HG03342 (cell line): ENCODE results near the gene ADAMTS8.

Experiments
- ATAC-seq: cut with Tn5 transposase; IDR thresholded peaks from one replicate; pipeline ENCODE4 v1.9.1; 2021; ENCODE audit warnings: mild to moderate bottlenecking, moderate library complexity; ENCODE audit not compliant: unreplicated experiment

Gene ADAMTS8

DNA sequence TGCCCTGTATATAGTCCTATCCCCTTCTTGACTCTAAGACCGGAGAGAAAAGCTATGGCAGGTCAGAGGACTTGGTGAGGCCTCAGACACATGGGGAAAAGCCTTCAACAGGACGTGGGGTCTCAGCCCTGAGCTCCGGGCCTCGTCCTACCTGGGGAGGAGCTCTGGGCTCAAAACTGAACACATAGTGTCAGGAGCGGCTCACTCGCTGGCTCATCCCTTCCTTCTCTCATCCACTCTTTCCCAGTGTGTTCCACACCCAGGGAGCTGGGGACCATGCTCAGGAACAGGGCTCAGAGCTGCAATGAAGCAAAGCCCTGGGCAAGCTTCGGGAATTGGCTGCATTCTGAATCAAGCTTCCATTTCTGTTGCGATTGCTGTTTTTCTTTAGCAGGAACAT lies 34.5 kb upstream of the ADAMTS8 start:
- no peak for ATAC-seq

DNA sequence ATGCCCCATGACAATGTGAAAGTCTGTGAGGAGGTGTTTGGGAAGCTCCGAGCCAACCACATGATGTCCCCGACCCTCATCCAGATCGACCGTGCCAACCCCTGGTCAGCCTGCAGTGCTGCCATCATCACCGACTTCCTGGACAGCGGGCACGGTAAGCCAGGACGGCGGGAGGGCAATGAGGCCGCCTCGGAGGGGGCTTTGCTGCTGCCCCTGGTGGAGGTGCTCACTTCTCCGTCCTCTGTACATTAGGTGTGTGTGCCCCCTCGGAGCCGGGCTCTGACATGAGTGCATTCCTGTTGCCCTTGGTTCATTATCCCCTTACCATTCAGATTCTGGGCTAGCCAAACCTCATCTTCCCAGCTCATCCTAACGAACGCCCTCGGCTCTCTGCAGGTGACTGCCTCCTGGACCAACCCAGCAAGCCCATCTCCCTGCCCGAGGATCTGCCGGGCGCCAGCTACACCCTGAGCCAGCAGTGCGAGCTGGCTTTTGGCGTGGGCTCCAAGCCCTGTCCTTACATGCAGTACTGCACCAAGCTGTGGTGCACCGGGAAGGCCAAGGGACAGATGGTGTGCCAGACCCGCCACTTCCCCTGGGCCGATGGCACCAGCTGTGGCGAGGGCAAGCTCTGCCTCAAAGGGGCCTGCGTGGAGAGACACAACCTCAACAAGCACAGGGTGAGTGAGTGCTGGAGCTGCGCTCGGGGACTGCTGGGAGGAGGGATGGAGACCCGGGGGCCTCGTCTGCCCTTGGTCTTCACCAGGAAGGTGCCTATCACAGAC lies 33.9 kb upstream of the ADAMTS8 start:
- ATAC-seq = no peak

DNA sequence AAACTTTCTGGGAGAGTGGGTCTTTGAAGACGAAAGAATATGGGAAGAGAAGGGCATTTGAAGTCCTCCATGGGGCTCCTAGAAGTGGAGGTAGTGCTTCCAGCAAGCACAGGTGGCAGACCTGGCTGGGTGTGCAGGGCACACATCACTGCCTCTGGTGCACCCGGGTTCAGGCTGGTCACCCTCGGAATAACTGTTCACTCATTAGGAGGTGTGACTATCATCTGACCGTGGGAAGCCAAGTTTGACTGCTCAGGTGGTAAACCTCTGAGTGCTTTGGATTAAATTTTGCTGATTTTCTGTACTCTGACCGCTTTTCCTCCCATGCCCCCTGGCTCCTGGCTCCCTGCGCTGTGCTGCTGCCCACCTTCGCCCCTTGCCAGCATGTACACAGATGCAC lies 31.1 kb upstream of the ADAMTS8 start:
- ATAC-seq = no peak

DNA sequence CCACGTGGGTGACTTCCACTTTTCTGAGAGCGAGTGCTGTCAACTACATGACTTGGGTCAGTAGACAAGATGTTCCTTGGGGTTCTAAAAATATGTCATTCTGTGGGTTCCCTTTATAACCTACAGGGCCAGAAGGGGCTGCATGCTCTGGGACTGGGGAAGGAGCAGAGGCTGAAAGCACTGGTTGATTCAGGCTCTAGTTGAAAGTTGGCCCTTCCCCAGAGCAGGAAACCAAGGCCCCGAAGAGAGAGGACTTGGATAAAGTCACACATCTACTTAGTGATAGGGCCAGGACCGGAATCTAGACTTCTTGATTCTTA lies 30.0 kb upstream of the ADAMTS8 start:
- ATAC-seq = no peak

DNA sequence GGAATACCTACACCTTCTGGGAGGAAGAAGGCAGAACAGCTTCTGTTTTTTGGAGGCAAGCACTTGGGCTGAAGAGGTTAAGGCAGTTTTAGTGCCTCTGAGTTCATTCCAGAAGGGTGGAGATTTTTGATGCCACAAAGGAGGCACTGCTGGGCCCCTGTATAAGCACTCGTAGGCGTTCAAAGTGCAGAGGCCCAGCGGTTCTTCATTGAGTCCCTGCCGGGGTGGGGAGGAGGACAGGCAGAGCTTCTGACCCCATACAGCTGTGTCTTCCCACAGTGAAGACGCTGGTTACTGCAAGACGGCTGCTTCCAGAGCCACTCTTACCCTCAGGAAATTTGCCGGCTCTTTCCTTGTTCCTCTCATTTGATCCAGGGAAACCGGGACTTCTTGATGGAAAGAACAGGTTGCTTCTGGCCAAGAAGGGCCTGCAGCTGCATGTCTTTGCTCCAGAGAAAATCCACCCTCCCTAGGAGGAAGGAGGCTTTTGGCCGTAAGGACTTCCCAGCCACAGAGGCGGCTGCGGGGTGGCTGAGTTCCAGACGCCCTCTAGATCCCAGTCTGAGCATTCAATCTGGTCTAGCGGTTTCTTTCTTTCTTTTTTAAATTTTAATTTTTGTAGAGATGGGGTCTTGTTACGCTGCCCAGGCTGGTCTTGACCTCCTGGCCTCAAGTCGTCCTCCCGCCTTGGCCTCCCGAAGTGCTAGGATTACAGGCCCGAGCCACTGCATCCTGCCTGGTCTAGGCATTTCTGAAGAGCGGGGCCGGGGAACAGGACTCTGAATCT lies 29.4 kb upstream of the ADAMTS8 start:
- no peak for ATAC-seq

DNA sequence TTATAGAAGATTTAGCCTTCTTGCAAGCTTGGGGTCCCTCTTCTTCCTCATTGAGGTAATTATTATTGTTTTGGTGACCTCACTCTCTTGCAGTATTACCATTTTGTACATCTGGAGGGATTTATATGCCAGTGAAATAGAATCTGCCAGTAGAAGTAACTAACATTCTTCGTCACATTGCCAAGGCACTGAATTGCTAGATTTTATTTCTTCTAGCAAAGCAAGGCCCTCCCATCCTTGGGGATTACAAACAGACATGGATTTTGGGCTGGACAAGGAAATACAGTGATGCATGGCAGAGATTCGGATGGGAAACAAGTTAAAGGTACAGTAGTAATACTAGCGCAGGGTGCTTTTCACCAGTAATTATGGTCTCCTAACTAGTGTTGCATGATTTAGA lies 27.9 kb upstream of the ADAMTS8 start:
- no peak for ATAC-seq

DNA sequence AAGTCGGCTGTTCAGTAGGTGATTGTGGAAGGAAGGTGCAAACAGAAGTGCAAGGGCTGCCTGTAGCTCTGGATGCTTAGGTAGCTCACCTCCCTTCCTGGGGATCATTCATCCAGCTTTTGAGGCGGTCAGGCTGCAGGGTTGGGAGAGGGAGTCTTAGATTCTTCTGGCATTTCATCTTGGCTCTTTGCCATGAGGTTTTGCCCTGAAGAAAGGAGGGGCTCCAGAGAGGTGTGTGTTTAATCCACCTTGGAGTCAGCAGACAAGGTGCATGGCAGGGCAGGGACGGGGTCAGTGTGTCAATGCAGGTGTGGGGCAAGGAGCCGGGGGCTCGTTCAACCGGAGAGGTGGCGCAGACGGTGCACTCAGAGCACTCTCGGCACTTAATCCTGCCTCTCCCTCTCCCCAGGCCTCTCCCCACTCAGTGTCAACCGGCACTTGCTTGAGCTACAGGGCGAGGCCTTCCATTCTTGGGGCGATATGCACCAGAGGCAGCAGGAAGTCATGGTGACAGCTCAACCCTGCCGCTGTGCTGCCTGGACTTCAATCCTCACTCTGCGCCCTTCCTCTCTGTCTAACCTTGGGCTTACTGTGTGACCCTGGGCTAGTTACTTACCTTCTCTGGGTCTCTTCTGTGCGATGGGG lies 27.2 kb upstream of the ADAMTS8 start:
- ATAC-seq = no peak

DNA sequence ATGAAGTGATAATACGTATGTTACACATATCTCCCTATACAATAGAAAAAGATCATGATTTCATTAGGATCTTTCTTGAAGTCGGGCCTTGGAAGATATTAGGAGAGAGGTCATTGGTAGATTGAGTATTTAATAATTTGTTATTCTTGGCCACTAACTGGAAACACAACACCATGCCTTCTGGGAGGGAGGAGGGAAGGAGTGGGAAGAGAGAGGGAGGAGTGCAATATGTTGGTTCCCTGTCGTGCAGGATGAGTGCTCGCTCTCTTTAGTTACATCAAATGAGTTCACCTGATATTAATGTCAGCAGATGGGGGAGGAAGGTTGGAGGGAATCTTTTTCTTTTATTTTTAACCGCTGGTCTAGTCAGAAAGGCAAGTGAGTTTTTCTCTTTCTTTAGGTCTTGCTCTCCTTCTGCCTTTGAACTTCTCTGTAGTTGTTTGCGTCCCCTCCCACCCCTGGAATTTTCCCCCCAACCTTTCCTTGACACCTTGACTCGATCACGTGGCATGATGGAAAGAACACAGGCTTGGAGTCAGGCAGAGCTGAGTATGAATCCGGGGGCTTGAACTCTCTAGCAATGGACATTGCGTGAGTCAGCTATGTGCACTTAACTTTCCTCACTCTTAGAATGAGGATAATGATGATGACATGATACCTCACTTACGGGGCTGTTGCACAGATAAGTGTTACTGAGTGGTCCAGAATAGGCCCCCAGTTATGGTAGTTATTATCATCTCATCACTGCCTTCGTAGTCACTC lies 26.3 kb upstream of the ADAMTS8 start:
- ATAC-seq = no peak

DNA sequence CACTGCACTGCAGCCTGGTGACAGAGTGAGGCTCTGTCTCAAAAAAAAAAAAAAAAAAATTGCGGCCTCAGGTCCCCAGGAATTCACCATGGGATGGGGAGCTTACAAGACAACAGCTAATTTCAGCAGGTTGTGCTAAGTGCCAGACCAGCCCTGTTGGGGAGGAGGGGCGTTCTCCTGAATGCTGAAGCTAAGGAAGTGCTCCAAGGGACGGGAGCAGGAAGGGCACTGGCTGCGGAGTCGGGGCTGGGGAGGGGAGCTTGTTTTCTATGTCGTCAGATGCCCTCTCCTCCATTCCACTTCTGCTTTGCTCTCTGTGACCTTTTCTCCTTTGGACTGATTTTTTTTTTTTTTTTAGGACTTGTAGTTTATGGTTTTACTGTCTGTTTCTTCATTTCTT lies 24.5 kb upstream of the ADAMTS8 start:
- no peak for ATAC-seq

DNA sequence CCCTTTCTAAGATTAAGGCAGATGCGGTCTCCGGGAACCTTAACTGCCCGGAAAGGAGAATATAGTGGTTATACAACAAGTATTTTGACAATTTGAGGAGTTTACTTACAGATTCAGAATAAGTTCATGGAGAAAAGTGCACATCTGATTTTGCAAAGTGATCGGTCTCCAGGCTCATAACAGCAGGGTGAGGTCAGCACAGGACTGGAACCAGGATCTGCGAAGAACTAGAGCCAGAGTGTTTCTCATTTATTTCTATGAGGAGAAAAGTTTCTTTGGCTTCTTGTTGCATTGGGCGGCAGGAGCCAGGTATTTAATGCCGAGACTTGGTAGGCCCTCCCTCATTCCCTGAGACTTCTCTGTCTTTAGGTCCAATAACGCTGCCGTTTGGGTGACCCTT lies 23.8 kb upstream of the ADAMTS8 start:
- no peak for ATAC-seq

DNA sequence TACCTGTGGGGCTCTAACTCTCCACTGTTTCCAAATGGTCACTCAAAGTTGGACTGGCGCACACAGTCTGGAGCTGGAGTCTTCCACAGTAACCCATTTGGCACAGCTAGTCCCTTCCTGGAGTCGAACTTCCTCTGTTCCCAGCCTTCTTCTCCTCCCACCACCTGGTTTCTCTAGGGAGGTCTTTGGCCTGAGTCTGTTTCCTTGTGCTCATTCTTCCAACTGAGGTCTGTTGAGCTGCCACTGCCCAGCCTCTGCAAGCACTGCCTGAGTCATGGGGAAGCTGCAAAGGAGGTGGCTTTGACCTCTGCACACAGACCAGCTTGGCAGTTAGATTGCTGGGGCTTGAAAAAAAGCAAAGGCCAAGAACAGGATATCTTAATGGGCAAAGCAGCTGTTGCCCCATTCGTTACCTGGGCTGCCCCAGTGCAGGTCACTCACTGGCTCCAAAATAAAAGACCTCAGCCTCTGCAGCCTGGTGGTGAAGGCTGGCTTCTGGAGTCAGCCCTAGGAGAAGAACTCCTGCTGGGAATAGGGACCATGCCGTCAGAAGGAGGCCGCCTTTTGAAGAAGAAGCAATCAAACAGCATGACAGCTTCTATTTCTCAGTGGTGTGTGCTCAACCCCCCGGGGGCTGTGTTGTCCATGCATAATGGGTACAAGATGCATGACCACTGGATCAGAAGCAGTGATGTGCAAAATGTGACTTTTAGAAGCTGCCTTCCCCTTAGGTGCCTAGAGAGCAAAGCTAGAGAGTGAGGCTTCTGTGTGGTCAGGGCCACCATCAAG lies 23.0 kb upstream of the ADAMTS8 start:
- no peak for ATAC-seq

DNA sequence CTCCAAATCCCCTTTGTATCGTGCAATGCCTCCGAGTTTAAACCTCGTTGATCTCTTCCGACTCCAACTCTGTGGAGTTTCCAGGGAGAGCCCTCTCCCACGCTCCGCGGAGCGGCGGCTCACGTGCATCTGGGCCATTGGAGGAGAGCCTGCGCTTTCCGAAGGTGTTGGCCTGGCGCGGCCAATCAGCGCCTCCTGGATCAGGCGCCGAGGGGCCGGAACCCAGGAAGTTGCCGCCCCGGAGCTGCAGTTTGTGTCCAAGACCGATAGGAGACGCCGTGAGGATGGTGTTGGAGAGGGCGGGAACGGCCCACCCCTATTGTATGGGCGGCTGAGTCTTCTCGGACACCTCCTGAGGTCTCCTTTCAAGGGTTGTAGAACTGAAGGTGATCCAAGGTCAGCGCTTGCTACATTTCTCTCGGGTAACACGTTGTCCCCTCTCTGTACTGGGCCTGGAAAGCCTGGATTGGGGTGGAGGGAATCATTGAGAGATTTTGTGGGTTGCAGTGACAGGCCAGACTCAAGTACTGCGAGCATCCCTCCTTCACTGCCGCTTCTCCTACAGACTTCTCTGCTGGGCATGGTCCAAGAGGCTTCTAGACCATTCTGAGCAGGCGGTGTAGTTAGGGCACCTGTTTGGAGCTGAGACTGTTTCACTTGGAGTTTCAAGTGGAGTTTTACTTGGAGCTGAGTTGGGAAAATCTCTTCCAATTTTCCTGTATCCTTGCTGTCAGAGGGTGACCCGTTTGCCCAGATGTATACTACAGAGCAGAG lies 21.8 kb upstream of the ADAMTS8 start:
- no peak for ATAC-seq

DNA sequence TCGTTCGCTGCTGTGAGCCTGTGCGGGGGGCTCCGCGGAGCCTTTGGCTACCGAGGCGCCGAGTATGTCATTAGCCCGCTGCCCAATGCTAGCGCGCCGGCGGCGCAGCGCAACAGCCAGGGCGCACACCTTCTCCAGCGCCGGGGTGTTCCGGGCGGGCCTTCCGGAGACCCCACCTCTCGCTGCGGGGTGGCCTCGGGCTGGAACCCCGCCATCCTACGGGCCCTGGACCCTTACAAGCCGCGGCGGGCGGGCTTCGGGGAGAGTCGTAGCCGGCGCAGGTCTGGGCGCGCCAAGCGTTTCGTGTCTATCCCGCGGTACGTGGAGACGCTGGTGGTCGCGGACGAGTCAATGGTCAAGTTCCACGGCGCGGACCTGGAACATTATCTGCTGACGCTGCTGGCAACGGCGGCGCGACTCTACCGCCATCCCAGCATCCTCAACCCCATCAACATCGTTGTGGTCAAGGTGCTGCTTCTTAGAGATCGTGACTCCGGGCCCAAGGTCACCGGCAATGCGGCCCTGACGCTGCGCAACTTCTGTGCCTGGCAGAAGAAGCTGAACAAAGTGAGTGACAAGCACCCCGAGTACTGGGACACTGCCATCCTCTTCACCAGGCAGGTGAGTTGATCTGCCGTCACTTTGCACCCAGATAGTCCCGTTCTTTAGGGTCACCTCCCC lies 21.0 kb upstream of the ADAMTS8 start:
- ATAC-seq = no peak

DNA sequence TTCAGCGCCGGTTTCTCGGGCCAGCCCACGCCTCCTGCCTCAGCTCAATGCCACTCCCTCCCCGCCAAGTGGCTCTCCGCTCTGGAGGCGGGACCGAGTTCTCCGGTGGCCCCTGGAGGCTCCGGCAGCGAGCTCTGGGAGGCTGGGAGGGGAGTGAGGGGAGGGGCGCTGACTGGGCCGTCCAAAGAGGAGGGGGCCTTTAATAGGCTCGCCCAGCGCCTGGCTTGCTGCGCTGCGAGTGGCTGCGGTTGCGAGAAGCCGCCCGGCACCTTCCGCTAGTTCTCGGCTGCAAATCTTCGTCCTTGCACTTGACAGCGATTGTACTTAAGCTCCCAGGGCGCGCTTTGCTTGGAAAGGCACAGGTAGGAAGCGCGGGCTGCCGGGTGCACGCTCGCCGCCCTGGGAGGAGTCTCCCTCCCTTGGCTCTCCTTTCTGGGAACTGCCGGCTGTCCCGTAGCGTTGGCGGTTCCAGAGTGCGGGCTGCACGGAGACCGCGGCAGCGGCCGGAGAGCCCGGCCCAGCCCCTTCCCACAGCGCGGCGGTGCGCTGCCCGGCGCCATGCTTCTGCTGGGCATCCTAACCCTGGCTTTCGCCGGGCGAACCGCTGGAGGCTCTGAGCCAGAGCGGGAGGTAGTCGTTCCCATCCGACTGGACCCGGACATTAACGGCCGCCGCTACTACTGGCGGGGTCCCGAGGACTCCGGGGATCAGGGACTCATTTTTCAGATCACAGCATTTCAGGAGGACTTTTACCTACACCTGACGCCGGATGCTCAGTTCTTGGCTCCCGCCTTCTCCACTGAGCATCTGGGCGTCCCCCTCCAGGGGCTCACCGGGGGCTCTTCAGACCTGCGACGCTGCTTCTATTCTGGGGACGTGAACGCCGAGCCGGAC lies 20.3 kb upstream of the ADAMTS8 start, which contains the start of gene ADAMTS15:
ADAMTS15 (plus strand) TSS at position 230 of the 894 bp plus-strand sequence; CDS start at position 559, 329 bp downstream.
- no peak for ATAC-seq

DNA sequence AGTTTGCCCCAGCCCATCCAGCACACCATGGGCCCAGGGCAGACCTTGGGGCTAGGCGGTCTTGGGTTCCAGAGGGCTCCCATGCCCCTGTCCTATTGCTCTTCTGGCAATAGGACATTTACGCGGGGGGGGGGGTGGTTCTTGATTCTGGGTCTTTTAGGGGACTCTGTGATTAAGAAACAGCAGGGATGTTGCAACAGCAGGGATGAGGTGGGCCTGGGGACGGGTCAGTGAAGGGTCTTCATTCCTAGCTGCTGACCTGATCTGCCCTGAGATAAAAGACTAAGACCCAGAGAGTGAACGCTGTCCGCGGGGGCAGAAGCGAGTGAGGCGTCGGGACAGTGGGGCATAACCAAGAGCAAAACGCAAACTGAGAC lies 19.6 kb upstream of the ADAMTS8 start:
- ATAC-seq = no peak

DNA sequence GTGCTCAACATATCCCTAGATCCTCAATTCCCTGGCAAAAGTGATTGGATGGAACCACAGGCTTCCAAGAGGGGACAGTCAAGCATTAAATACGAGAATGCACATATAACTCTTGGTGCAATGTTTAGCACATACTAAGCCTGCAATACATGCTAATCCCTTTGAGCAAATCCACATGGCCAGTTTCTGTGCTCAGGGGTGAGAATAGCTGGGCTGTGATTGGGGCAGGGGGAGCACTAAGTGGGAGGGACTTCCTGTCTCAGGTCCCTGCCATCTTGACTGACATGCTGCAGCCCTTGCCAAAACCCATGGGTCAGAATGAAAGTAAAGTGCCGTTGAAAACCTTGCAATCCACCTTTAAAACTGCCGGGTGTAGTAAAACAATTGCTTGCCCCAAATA lies 17.4 kb upstream of the ADAMTS8 start:
- ATAC-seq = no peak

DNA sequence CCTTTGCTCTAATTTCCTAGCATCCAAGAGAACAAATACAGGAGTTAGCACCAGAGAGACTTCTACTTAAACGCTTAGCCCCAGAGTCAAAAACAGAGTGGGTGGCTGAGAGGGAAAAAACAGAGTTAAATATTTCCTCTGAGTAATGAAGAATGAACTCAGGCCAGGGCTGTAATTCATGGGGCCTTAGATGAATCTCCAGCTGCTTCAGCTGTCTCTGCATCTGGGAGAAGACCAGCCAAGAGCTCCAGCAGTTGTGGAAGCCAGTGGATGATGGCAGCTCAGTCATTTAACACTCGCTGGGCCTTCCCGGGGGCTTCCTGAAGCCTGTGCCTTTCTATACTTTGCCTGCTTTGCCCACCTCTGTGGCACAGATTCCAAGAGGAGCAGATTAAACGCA lies 14.3 kb upstream of the ADAMTS8 start:
- ATAC-seq = no peak

DNA sequence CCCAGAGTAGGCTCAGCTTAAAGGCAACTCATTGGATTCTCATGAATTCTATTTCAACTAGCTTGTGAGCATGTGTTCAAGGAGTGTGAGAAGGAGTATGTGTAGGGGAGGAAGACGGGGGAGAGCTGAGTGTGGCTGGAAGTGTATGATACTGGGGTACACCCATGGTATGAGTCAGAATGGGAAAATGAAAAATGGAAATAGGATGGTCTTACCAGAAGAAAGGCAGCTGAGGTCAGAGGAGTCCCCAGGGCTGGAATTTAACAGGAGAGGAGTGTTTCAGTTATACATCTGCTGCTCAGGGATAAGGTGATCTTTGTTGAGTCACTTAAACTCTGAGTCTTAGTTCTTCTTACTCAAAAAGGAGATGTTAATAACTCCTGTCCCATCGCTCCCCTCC lies 13.3 kb upstream of the ADAMTS8 start:
- no peak for ATAC-seq
